Measurements from ENCODE around the gene SPRY1. TPM values are rescaled to one million over a fixed set of nuclear protein-coding genes. Genes with fewer than 3 reads are reported as not detected.

The SPRY1 gene
- polyA plus RNA-seq, 2 of the 4 experiments (the other 2 are of a cell fraction): 0.54 to 2.1 TPM

- no peak for TF ChIP-seq NR3C1 (IDR thresholded peaks at IDR 0.05)
- TF ChIP-seq KDM1A (IDR thresholded peaks at IDR 0.05; ENCODE audit: low read depth): no peak
- no peak for TF ChIP-seq TFCP2L1 (CRISPR knock-in tag; IDR thresholded peaks at IDR 0.05)
- TF ChIP-seq MAX (IDR thresholded peaks at IDR 0.05): no peak
- no peak for TF ChIP-seq FOSL2 (IDR thresholded peaks at IDR 0.05)
- no peak for TF ChIP-seq FOSL2 (CRISPR knock-in tag; IDR thresholded peaks at IDR 0.05)
- no peak for TF ChIP-seq EHF (CRISPR knock-in tag; IDR thresholded peaks at IDR 0.05)
- no peak for TF ChIP-seq ZC3H11A (IDR thresholded peaks at IDR 0.05)
- Histone ChIP-seq H3K9me3 (no peaks in the 10 kb centered on the region), H3K4me3 (no peak overlapping the region), H3K4me2 (no peak overlapping the region; the same call in 2 of the 3 replicates), H3K27ac (no peak overlapping the region), H3K4me1 (peaks cover 19% of the 10 kb centered on the region; the same call in 2 of the 3 replicates)
- ChIA-PET CTCF (no interaction called here), POLR2A (no interaction called here)
- DNase-seq (ENCODE audit: low read depth in 1 of 2, low spot score in 1 of 2): no peak
- 6% methylated on average over 1 of the region's 1 CpG for WGBS (ENCODE audit: missing lambda C conversion rate)
- no peak for ATAC-seq
- FAIRE-seq: no peak
Observed at GRCh38 chr4:123412091-123412505, 15.5 kb downstream of the SPRY1 start.

- ChIA-PET POLR2A (no interaction called here), CTCF (no interaction called here)
- Histone ChIP-seq H3K27ac (no peak overlapping the region; a peak in 1 of 6 replicates), H3K4me3 (no peak overlapping the region), H3K9me3 (no peaks in the 10 kb centered on the region), H3K4me1 (peaks cover 19% of the 10 kb centered on the region; the same call in 2 of the 3 replicates), H3K4me2 (peak overlapping the region; percentile 51)
- WGBS (ENCODE audit: missing lambda C conversion rate): 62% methylated on average over 4 of the region's 4 CpGs
- DNase-seq (ENCODE audit: low read depth in 1 of 2, low spot score in 1 of 2): no peak
- no peak for TF ChIP-seq EHF (CRISPR knock-in tag; IDR thresholded peaks at IDR 0.05)
- TF ChIP-seq HES2 (IDR thresholded peaks at IDR 0.05): no peak
- no peak for TF ChIP-seq PHF8 (IDR thresholded peaks at IDR 0.05; ENCODE audit: borderline replicate concordance, low read depth)
- no peak for TF ChIP-seq NFE2L2 (conservative IDR thresholded peaks at IDR 0.05; ENCODE audit: low read length)
- no peak for TF ChIP-seq SMC3 (IDR thresholded peaks at IDR 0.05)
- TF ChIP-seq FOXS1 (CRISPR knock-in tag; IDR thresholded peaks at IDR 0.05): no peak
- TF ChIP-seq USF2 (IDR thresholded peaks at IDR 0.05): no peak
- no peak for TF ChIP-seq BHLHE40 (IDR thresholded peaks at IDR 0.05; ENCODE audit: low read depth, low read length)
- TF ChIP-seq CBX2 (IDR thresholded peaks at IDR 0.05; ENCODE audit: borderline replicate concordance, low read depth): no peak
- no peak for TF ChIP-seq RFX5 (IDR thresholded peaks at IDR 0.05)
- TF ChIP-seq PBX3 (IDR thresholded peaks at IDR 0.05): no peak
- TF ChIP-seq TFCP2L1 (CRISPR knock-in tag; IDR thresholded peaks at IDR 0.05): no peak
- no peak for TF ChIP-seq JUNB (IDR thresholded peaks at IDR 0.05)
- TF ChIP-seq CHD2 (IDR thresholded peaks at IDR 0.05; ENCODE audit: low read length, partially characterized antibody): no peak
- TF ChIP-seq ZFP36 (IDR thresholded peaks at IDR 0.05; ENCODE audit: borderline replicate concordance, partially characterized antibody): no peak
- TF ChIP-seq POLR2A (IDR thresholded peaks at IDR 0.05; ENCODE audit: low read length): no peak
- TF ChIP-seq CEBPB (IDR thresholded peaks at IDR 0.05): no peak
- no peak for FAIRE-seq
- no peak for ATAC-seq
Observed at GRCh38 chr4:123412700-123413512, 16.3 kb downstream of the SPRY1 start.

- no peaks in the 10 kb centered on the region; the same call in 2 of the 3 replicates for H3K9me3 ChIP-seq
- no peak overlapping the region for H3K4me3 ChIP-seq
- no peak for ATAC-seq
- no peak for TF ChIP-seq CBX8 (IDR thresholded peaks at IDR 0.05)
- TF ChIP-seq RCOR1 (IDR thresholded peaks at IDR 0.05; ENCODE audit: low read depth, low read length): no peak
- no peak for TF ChIP-seq CHD2 (IDR thresholded peaks at IDR 0.05; ENCODE audit: low read length, partially characterized antibody)
- TF ChIP-seq CBX2 (IDR thresholded peaks at IDR 0.05; ENCODE audit: borderline replicate concordance, low read depth): no peak
- no peak for TF ChIP-seq HOXA7 (CRISPR knock-in tag; IDR thresholded peaks at IDR 0.05)
- TF ChIP-seq KDM1A (IDR thresholded peaks at IDR 0.05; ENCODE audit: low read depth): no peak
- no peak for TF ChIP-seq JUNB (IDR thresholded peaks at IDR 0.05)
- no peak for TF ChIP-seq EHMT2 (IDR thresholded peaks at IDR 0.05; ENCODE audit: low read depth)
- no peak for TF ChIP-seq SREBF2 (IDR thresholded peaks at IDR 0.05)
- no peak for TF ChIP-seq E2F6 (IDR thresholded peaks at IDR 0.05; ENCODE audit: borderline replicate concordance, low read depth)
- TF ChIP-seq PHF8 (IDR thresholded peaks at IDR 0.05; ENCODE audit: borderline replicate concordance, low read depth): no peak
- no peak for TF ChIP-seq TP53 (CRISPR knock-in tag; IDR thresholded peaks at IDR 0.05)
- TF ChIP-seq HDAC2 (IDR thresholded peaks at IDR 0.05): no peak
- TF ChIP-seq FOSB (CRISPR knock-in tag; IDR thresholded peaks at IDR 0.05): no peak
- ChIA-PET POLR2A (no interaction called here), CTCF (interaction anchor here (0.7 kb wide), 1 partner anchor 26 kb away, joined by 3 read pairs; no protein-coding TSS in a partner anchor)
- peaks cover 22% of the 10 kb centered on the region; the same call in 2 of the 3 replicates for H3K4me1 ChIP-seq
- 85% methylated on average over 1 of the region's 1 CpG for WGBS (ENCODE audit: missing lambda C conversion rate)
- no peak for FAIRE-seq
- no peak overlapping the region for H3K27ac ChIP-seq
- DNase-seq (ENCODE audit: low read depth in 1 of 2, low spot score in 1 of 2): no peak
- no peak overlapping the region for H3K4me2 ChIP-seq
Observed at GRCh38 chr4:123415576-123415975, 19.0 kb downstream of the SPRY1 start.

Data from A549 (cell line).